ENCODE data around the gene GYS2.
"Not testable (repeated sequence)": the region's sequence is repeated elsewhere in the genome, so short reads cannot be mapped to it uniquely, and the experiment has no call there.

The GYS2 gene

GRCh38 chr12:21604245-21605101, at the start of gene GYS2:
Gene GYS2, minus strand, starts transcription at chr12:21604847. Its CDS starts 255 bp downstream, at chr12:21604592.
- DNase-seq (ENCODE audit: low read depth in 2 of 2, low spot score in 1 of 2), result no peak

GRCh38 chr12:21651821-21652220, 47.2 kb upstream of the GYS2 start:
- DNase-seq (ENCODE audit: low read depth in 2 of 2, low spot score in 1 of 2), result no peak

GRCh38 chr12:21650997-21651396, 46.4 kb upstream of the GYS2 start:
- no peak for DNase-seq (ENCODE audit: low read depth in 2 of 2, low spot score in 1 of 2)

GRCh38 chr12:21649034-21649433, 44.4 kb upstream of the GYS2 start:
- DNase-seq (ENCODE audit: low read depth in 2 of 2, low spot score in 1 of 2), result no peak

GRCh38 chr12:21648378-21648777, 43.7 kb upstream of the GYS2 start:
- DNase-seq (ENCODE audit: low read depth in 2 of 2, low spot score in 1 of 2), result no peak

GRCh38 chr12:21647179-21647578, 42.5 kb upstream of the GYS2 start:
- no peak for DNase-seq (ENCODE audit: low read depth in 2 of 2, low spot score in 1 of 2)

GRCh38 chr12:21645041-21645500, 40.4 kb upstream of the GYS2 start:
- not testable (repeated sequence) for DNase-seq (ENCODE audit: low read depth in 2 of 2, low spot score in 1 of 2)

- no peak for DNase-seq (ENCODE audit: low read depth in 2 of 2, low spot score in 1 of 2)
These were observed 39.9 kb upstream of the GYS2 start for GRCh38 chr12:21644516-21644915.

GRCh38 chr12:21643758-21644157, 39.1 kb upstream of the GYS2 start:
- no peak for DNase-seq (ENCODE audit: low read depth in 2 of 2, low spot score in 1 of 2)

GRCh38 chr12:21642707-21643389, 38.2 kb upstream of the GYS2 start:
- DNase-seq (ENCODE audit: low read depth in 2 of 2, low spot score in 1 of 2), result no peak

- DNase-seq (ENCODE audit: low read depth in 2 of 2, low spot score in 1 of 2), result no peak
These were observed 33.6 kb upstream of the GYS2 start for GRCh38 chr12:21638054-21638891.

GRCh38 chr12:21634245-21634644, 29.6 kb upstream of the GYS2 start:
- no peak for DNase-seq (ENCODE audit: low read depth in 2 of 2, low spot score in 1 of 2)

GRCh38 chr12:21631367-21631766, 26.7 kb upstream of the GYS2 start:
- DNase-seq (ENCODE audit: low read depth in 2 of 2, low spot score in 1 of 2), result no peak

- DNase-seq (ENCODE audit: low read depth in 2 of 2, low spot score in 1 of 2), result no peak
These were observed 23.3 kb upstream of the GYS2 start for GRCh38 chr12:21627924-21628323.

GRCh38 chr12:21618566-21618965, 13.9 kb upstream of the GYS2 start:
- no peak for DNase-seq (ENCODE audit: low read depth in 2 of 2, low spot score in 1 of 2)

GRCh38 chr12:21617030-21617429, 12.4 kb upstream of the GYS2 start:
- no peak for DNase-seq (ENCODE audit: low read depth in 2 of 2, low spot score in 1 of 2)

- DNase-seq (ENCODE audit: low read depth in 2 of 2, low spot score in 1 of 2), result no peak
These were observed 10.8 kb upstream of the GYS2 start for GRCh38 chr12:21615431-21615830.

GRCh38 chr12:21614506-21614905, 9.9 kb upstream of the GYS2 start:
- DNase-seq (ENCODE audit: low read depth in 2 of 2, low spot score in 1 of 2), result no peak

- DNase-seq (ENCODE audit: low read depth in 2 of 2, low spot score in 1 of 2), result no peak
These were observed 9.3 kb upstream of the GYS2 start for GRCh38 chr12:21613931-21614330.

- DNase-seq (ENCODE audit: low read depth in 2 of 2, low spot score in 1 of 2), result no peak
These were observed 3.5 kb upstream of the GYS2 start for GRCh38 chr12:21608196-21608595.

GRCh38 chr12:21607701-21608100, 3.1 kb upstream of the GYS2 start:
- DNase-seq (ENCODE audit: low read depth in 2 of 2, low spot score in 1 of 2), result no peak

Data from stimulated activated CD8-positive, alpha-beta memory T cell treated with anti-CD3 and anti-CD28 coated beads, Interleukin-4, amount 100 ng/mL, for 4 hours (primary cell).